Nephron (organoid): ENCODE results near the gene RABL6.

Source experiments
- H3K27ac Mint-ChIP-seq, 3 experiments: 2 replicates each; pipeline ENCODE4 v1.8.0; 2020; ENCODE audit warnings: mixed read lengths in 3 of 3, mild to moderate bottlenecking in 2 of 3, moderate library complexity in 1 of 3
- H3K27me3 Mint-ChIP-seq: 2 replicates; pipeline ENCODE4 v1.8.0; 2021; ENCODE audit warnings: low read depth, mild to moderate bottlenecking, moderate library complexity, mixed read lengths
- H3K36me3 Mint-ChIP-seq: 2 replicates; pipeline ENCODE4 v1.8.0; 2020; ENCODE audit warnings: low read depth, mixed read lengths
- H3K4me1 Mint-ChIP-seq: 2 replicates; pipeline ENCODE4 v1.8.0; 2020; ENCODE audit warnings: mixed read lengths
- H3K4me3 Mint-ChIP-seq, 3 experiments: 2 replicates each; pipeline ENCODE4 v1.8.0; 2020; ENCODE audit warnings: mild to moderate bottlenecking in 3 of 3, mixed read lengths in 3 of 3, moderate library complexity in 2 of 3
- H3K9me3 Mint-ChIP-seq: 2 replicates; pipeline ENCODE4 v1.8.0; 2020; ENCODE audit warnings: mixed read lengths
- TF ChIP-seq, protein P1 (sequence below), 3 experiments: fragments of 200-600 bp; sonication (generic); IDR thresholded peaks; one replicate each; pipeline ENCODE4 v1.5.0; 2021; ENCODE audit warnings: antibody characterized with exemption in 3 of 3; ENCODE audit not compliant: unreplicated experiment in 3 of 3

Gene RABL6

DNA sequence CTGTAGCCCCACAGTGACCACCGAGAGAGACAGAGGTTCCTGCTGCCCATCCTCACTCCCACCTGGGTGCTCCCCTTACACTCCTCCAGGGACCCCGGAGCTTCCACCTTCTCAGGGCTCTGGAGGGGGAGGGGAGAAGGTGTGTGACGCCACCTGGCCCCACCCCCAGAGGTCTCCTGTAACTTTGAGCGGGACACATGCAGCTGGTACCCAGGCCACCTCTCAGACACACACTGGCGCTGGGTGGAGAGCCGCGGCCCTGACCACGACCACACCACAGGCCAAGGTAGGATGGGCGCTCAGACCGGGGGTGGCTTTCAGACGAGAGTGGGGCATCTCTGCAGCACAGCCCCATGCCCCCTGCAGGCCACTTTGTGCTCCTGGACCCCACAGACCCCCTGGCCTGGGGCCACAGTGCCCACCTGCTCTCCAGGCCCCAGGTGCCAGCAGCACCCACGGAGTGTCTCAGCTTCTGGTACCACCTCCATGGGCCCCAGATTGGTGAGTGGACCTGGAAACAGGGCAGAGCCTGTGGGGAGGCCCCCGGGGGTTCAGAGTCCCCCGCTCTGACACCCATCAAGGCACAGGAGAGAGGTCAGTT, 48.9 kb downstream of the RABL6 start:
- Mint-ChIP-seq H3K36me3 (no peaks in the 10 kb centered on the region), H3K27me3 (no peaks in the 10 kb centered on the region), H3K4me1 (no peaks in the 10 kb centered on the region), H3K27ac (no peak overlapping the region), H3K4me3 (no peak overlapping the region), H3K9me3 (no peaks in the 10 kb centered on the region)
- TF ChIP-seq, protein P1, sequence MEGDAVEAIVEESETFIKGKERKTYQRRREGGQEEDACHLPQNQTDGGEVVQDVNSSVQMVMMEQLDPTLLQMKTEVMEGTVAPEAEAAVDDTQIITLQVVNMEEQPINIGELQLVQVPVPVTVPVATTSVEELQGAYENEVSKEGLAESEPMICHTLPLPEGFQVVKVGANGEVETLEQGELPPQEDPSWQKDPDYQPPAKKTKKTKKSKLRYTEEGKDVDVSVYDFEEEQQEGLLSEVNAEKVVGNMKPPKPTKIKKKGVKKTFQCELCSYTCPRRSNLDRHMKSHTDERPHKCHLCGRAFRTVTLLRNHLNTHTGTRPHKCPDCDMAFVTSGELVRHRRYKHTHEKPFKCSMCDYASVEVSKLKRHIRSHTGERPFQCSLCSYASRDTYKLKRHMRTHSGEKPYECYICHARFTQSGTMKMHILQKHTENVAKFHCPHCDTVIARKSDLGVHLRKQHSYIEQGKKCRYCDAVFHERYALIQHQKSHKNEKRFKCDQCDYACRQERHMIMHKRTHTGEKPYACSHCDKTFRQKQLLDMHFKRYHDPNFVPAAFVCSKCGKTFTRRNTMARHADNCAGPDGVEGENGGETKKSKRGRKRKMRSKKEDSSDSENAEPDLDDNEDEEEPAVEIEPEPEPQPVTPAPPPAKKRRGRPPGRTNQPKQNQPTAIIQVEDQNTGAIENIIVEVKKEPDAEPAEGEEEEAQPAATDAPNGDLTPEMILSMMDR (IDR thresholded peaks at IDR 0.05; ENCODE audit: unreplicated experiment in 3 of 3), result no peak

DNA sequence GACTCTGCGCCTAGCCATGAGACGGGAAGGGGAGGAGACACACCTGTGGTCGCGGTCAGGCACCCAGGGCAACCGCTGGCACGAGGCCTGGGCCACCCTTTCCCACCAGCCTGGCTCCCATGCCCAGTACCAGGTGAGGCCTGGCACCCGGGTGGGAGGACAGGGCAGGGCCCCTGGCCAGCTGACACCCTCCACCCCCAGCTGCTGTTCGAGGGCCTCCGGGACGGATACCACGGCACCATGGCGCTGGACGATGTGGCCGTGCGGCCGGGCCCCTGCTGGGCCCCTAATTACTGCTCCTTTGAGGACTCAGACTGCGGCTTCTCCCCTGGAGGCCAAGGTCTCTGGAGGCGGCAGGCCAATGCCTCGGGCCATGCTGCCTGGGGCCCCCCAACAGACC, 49.4 kb downstream of the RABL6 start:
- Mint-ChIP-seq H3K27me3 (no peaks in the 10 kb centered on the region), H3K4me1 (no peaks in the 10 kb centered on the region), H3K36me3 (no peaks in the 10 kb centered on the region), H3K4me3 (no peak overlapping the region), H3K27ac (no peak overlapping the region), H3K9me3 (no peaks in the 10 kb centered on the region)
- TF ChIP-seq, protein P1 (IDR thresholded peaks at IDR 0.05; ENCODE audit: unreplicated experiment in 3 of 3), result no peak

DNA sequence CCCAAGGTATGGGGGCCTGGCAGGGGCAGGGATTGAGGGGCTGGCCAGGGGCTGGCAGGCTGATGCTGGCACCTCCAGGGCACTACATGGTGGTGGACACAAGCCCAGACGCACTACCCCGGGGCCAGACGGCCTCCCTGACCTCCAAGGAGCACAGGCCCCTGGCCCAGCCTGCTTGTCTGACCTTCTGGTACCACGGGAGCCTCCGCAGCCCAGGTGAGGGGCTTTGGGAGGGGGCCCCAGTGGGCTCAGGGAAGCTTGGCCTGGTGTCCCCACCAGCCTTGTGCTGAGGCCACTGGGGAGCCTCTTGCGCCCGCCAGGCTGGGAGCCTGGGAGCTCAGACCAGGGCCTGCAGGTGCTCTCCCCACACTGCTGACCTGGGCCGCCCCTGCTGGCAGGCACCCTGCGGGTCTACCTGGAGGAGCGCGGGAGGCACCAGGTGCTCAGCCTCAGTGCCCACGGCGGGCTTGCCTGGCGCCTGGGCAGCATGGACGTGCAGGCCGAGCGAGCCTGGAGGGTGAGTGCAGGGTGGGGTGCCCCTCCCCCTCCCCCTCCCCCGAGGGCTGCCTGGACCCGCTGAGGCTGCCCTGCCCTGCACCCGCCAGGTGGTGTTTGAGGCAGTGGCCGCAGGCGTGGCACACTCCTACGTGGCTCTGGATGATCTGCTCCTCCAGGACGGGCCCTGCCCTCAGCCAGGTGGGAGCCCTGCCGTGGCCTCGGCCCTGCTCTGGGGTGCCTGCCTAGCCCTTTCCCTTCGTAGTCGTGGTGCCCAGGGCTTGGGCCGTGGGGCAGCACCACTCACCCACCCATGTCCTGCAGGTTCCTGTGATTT, 50.0 kb downstream of the RABL6 start:
- Mint-ChIP-seq H3K36me3 (no peaks in the 10 kb centered on the region), H3K4me1 (no peaks in the 10 kb centered on the region), H3K4me3 (no peak overlapping the region), H3K27ac (no peak overlapping the region), H3K27me3 (no peaks in the 10 kb centered on the region), H3K9me3 (no peaks in the 10 kb centered on the region)
- TF ChIP-seq, protein P1 (IDR thresholded peaks at IDR 0.05; ENCODE audit: unreplicated experiment in 3 of 3), result no peak

DNA sequence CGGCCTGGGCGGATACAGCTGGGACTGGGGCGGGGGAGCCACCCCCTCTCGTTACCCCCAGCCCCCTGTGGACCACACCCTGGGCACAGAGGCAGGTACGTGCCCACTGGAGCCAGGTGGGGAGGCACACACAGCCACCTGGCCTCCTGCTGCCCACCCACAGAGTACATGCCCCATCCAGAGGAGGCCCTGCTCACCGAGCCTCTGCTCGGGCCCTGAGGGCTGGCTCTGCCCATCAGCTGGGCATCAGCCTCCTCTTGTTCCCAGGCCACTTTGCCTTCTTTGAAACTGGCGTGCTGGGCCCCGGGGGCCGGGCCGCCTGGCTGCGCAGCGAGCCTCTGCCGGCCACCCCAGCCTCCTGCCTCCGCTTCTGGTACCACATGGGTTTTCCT, 50.7 kb downstream of the RABL6 start:
- no peaks in the 10 kb centered on the region for H3K4me1 Mint-ChIP-seq
- H3K4me3 Mint-ChIP-seq, result no peak overlapping the region
- no peaks in the 10 kb centered on the region for H3K9me3 Mint-ChIP-seq
- no peaks in the 10 kb centered on the region for H3K36me3 Mint-ChIP-seq
- H3K27ac Mint-ChIP-seq, result no peak overlapping the region
- no peaks in the 10 kb centered on the region for H3K27me3 Mint-ChIP-seq
- TF ChIP-seq, protein P1 (IDR thresholded peaks at IDR 0.05; ENCODE audit: unreplicated experiment in 3 of 3), result no peak

DNA sequence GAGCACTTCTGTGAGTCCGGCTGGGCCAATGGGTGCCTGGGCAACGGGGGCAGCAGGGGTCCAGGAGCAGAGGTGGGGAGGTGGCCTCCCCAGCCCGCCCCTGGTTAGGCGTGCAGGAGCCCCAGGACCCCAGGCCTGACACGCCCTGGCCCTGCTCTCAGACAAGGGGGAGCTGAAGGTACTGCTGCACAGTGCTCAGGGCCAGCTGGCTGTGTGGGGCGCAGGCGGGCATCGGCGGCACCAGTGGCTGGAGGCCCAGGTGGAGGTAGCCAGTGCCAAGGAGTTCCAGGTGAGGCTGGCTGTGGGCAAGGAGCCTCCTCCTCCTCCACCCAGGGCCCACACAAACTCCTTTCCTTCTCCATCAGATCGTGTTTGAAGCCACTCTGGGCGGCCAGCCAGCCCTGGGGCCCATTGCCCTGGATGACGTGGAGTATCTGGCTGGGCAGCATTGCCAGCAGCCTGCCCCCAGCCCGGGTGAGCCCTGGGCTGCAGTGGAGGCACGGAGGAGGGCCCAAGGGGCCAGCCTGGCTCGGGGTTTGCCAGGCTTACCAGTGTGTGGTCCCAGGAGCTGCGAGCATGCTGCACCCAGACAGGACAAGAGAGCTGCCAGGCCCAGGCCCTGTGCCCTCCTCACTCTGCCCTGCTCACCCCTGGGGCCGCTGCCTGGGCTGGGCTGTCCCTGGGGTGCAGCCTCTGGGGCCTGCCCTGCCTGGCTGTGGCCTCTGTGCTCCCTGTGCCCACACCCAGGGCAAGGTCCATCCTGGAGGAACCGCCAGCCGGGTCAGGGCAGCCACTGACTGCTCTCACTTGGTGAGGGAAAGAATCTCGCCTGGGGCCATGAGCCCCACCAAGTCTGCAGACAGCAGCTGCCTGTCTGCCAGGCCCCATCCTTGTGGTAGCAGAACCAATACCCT, 51.4 kb downstream of the RABL6 start:
- no peak overlapping the region for H3K27ac Mint-ChIP-seq

More for the DNA sequence above, 51.4 kb downstream of the RABL6 start:
- Mint-ChIP-seq H3K9me3 (no peaks in the 10 kb centered on the region), H3K27me3 (no peaks in the 10 kb centered on the region), H3K4me1 (no peaks in the 10 kb centered on the region), H3K4me3 (no peak overlapping the region), H3K36me3 (peaks cover 4% of the 10 kb centered on the region)
- TF ChIP-seq, protein P1 (IDR thresholded peaks at IDR 0.05; ENCODE audit: unreplicated experiment in 3 of 3), result no peak
